GM19238 (cell line): Measurements from ENCODE around the gene ST14.

Experiments
- DNase-seq: peaks from one replicate; pipeline ENCODE4 v3.0.0; 2011; ENCODE audit warnings: low spot score; ENCODE audit not compliant: insufficient read length

Gene ST14

GRCh38 chr11:130208241-130209127, 48.9 kb downstream of the ST14 start:
- no peak for DNase-seq

DNA sequence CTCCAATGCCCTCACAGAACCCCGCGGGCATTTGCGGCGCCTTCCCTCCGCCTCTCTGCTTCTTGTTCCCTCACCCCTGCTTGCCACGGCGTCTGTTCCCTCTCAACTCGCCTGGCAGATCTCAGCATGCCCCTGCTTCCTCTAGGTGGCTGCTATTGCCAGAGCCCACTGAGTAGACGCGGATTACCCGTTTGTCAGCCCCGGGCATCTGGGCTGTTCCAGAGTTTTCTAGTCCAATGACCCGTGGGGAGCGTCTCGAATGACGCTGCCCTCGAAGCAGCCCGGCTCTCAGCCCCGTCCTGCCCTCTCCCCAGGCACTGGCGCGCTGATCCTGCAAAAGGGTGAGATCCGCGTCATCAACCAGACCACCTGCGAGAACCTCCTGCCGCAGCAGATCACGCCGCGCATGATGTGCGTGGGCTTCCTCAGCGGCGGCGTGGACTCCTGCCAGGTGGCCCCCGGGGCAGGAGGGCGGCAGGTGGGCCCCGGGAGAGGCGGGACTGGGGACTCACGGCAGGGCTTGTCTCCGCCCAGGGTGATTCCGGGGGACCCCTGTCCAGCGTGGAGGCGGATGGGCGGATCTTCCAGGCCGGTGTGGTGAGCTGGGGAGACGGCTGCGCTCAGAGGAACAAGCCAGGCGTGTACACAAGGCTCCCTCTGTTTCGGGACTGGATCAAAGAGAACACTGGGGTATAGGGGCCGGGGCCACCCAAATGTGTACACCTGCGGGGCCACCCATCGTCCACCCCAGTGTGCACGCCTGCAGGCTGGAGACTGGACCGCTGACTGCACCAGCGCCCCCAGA, 49.7 kb downstream of the ST14 start:
- DNase-seq: no peak

- DNase-seq: no peak
Measured at GRCh38 chr11:130209954-130210854, 50.6 kb downstream of the ST14 start.

GRCh38 chr11:130211144-130211543, 51.6 kb downstream of the ST14 start:
- no peak for DNase-seq

- no peak for DNase-seq
Measured at GRCh38 chr11:130211781-130212401, 52.3 kb downstream of the ST14 start.

DNA sequence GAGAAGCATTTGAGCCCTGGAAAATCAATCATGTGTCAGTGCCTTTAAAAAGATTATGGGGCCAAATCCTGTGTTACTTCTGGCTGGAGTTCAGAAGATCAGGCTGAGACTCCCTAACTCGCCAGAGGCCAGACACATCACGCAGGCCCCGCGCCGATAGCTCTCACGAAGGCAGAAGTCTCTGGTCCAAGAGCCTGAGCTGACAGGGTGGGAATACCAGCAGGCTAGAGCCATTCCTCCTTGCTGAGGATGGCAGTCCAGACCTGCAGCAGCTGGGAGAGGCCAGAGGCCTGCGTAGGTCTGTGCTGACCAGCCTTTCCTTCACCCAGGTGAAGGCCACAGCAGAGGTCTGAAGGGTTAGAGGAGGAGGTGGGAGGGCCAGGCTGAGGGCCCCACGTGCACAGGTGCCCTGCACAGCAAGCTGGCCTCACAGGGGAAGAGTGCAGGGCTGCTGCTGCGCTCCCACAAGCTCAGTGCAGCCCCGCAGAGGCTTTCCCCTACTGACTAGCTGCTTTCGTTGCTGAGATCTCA, 52.9 kb downstream of the ST14 start:
- DNase-seq: no peak

DNA sequence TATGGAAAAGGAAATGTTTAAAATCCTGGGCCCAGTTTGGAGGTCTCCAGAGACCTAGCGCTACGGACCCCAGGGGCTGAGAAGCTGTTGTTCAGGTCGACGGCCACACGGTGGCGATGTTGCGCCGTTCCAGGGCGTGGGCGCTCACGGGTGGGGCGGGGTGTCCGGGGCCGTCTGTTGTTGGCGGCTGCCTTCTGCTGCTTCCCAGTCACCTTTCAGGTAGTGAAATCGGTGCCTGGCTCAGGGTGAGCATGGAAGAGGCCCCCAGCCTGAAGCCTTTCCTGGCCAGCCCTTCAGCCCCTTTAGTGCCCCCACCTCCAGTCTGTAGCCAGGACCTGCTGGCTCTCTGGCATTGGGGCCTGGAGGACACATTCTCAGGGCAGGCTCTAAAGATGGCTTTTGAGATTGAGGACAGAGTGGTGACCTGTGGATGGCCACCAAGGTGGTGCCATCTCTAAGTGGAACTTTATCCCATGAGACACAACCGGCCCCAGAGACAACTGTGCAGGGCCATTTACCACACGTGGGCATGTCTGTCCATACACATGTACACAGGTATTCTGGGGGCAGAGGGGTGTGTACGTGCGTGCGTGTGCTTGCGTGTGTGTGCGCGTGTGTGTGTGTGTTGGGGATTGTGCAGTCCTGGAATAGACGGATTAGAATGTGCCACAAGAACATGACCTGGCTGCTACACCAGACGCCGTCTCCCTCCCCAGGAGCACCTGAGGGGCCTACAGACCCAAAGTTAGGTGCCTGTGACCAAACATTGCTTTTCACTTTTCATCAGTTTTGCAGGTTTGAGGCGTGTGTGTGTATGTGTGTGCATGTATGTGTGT, 53.8 kb downstream of the ST14 start:
- peak; percentile 68 for DNase-seq

DNA sequence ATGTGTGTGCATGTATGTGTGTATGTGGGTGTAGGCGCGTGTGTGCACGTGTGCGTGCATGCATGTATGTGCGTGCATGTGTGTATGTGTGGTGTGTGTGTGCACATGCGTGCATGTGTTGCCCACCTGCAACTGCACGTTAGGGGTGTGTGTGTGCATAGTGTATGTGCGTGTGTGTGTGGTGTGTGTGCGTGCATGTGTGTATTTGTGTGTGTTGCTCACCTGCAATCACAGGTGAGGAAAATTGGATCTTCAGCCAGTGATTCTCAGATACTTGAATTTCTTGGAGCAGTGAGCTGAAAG, 54.3 kb downstream of the ST14 start:
- no peak for DNase-seq

- DNase-seq: no peak
Measured at GRCh38 chr11:130214861-130215530, 55.4 kb downstream of the ST14 start.

DNA sequence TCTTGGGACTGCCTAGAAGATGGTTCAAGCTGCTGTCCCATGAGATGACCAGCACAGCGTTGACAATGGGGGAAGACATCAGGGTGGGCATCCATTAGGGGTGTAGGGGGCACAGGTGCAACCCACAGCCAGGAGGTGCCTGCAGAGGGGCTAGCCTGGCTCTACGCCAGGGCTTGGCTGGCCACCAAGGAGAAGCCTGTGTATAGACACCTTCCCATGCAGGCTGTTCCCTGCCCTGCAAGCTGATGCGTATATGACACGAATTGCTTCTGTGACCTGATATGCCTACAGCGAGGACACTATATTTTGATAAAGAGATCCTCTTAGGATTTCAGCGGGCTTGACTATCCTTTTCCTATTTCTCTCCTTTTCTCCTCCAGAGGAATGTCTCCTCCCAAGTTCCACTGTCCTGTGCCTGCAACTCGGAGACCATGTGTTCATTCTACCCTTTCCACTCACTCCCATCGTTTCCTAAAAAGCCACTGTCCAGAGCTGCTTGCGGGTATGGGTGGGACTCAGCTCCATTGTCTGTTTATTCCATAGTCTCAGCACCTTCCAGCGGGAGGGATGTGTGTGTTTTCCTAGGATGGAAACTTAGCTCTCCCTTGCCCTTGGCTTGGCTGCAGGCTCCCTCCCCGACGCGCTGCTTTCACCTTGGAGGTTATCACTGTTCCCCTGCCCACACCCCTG, 56.1 kb downstream of the ST14 start:
- no peak for DNase-seq

DNA sequence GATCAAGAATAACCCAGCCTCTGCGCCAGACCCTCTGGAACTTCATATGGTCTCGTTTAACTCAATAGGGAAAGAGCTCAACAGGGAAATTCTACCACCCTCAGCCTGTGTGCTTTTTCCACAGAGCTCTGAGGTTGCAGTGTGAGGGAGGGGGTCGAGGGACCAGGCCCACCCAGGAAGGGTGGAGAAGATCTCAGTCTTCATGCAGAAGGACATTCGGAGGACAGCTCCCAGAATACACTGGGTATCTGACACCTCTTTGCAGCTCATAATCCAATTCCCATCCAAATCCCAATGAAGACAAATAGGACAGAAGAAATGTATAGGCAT, 56.6 kb downstream of the ST14 start:
- DNase-seq: no peak

GRCh38 chr11:130216591-130217132, 57.1 kb downstream of the ST14 start:
- DNase-seq: no peak

- DNase-seq: no peak
Measured at GRCh38 chr11:130217133-130218031, 57.8 kb downstream of the ST14 start.

DNA sequence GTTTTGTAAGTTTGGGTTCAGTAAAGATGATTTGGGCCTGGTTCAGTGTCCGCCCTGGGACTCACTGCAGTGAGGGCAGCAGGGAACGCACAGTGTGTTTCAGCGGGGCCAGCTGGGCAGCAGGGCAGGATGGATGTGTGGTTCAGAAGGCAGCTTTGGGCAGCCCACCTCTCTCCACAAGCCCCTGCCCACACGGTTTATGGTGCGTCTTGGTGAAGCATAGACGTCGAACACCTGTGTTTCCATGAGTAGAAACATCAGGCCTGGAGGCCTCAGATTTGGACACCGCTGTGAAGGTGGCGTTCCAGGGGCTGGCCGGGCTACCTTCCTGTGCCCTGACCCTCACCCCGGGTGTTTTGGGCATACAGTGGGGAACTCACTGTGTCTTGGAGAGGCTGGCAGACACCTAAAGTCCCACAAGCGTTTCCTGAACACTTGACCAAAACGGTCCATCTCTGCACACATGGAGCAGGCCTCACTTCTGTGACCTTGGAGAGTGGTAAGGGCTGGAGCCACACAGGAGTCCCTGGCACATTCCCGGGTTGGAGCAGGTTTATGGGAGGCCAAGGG, 59.0 kb downstream of the ST14 start:
- DNase-seq: no peak

- DNase-seq: no peak
Measured at GRCh38 chr11:130219148-130219547, 59.6 kb downstream of the ST14 start.

- no peak for DNase-seq
Measured at GRCh38 chr11:130220311-130221035, 60.9 kb downstream of the ST14 start.
